Measurements from ENCODE around the gene ACOT11.
A peak's percentile ranks its signal among the peaks of the same experiment; 100 is the strongest.
"Not testable (repeated sequence)": the region's sequence is repeated elsewhere in the genome, so short reads cannot be mapped to it uniquely, and the experiment has no call there.

ACOT11 gene

GRCh38 chr1:54547601-54548388 is at the start of gene ACOT11:
Gene ACOT11, plus strand, starts transcription at chr1:54548228. Its CDS starts 82 bp downstream, at chr1:54548310.
- DNase-seq, result no peak

GRCh38 chr1:54498383-54499096 is 49.5 kb upstream of the ACOT11 start:
- no peak for DNase-seq

- DNase-seq, result no peak
These were observed 49.0 kb upstream of the ACOT11 start for GRCh38 chr1:54499097-54499359.

- no peak for DNase-seq
These were observed 48.5 kb upstream of the ACOT11 start for GRCh38 chr1:54499360-54500106.

GRCh38 chr1:54500107-54500431 is 48.0 kb upstream of the ACOT11 start:
- DNase-seq, result no peak

GRCh38 chr1:54501849-54502248 is 46.2 kb upstream of the ACOT11 start:
- no peak for DNase-seq

- no peak for DNase-seq
These were observed 45.7 kb upstream of the ACOT11 start for GRCh38 chr1:54502342-54502741.

GRCh38 chr1:54506594-54506993 is 41.4 kb upstream of the ACOT11 start:
- DNase-seq, result peak; percentile 13

GRCh38 chr1:54507033-54507870 is 40.8 kb upstream of the ACOT11 start:
- no peak for DNase-seq

GRCh38 chr1:54510715-54511270 is 37.2 kb upstream of the ACOT11 start:
- no peak for DNase-seq

GRCh38 chr1:54513921-54514580 is 34.0 kb upstream of the ACOT11 start:
- not testable (repeated sequence) for DNase-seq

GRCh38 chr1:54516249-54516920 is 31.6 kb upstream of the ACOT11 start:
- no peak for DNase-seq

- no peak for DNase-seq
These were observed 30.5 kb upstream of the ACOT11 start for GRCh38 chr1:54517496-54517895.

GRCh38 chr1:54518489-54518888 is 29.5 kb upstream of the ACOT11 start:
- DNase-seq, result no peak

GRCh38 chr1:54519709-54520108 is 28.3 kb upstream of the ACOT11 start:
- DNase-seq, result no peak

GRCh38 chr1:54520631-54521321 is 27.3 kb upstream of the ACOT11 start:
- DNase-seq, result no peak

GRCh38 chr1:54526565-54526964 is 21.5 kb upstream of the ACOT11 start:
- DNase-seq, result not testable (repeated sequence)

GRCh38 chr1:54528613-54529012 is 19.4 kb upstream of the ACOT11 start:
- DNase-seq, result no peak

- DNase-seq, result no peak
These were observed 16.0 kb upstream of the ACOT11 start for GRCh38 chr1:54532033-54532432.

GRCh38 chr1:54536656-54537055 is 11.4 kb upstream of the ACOT11 start:
- DNase-seq, result not testable (repeated sequence)

- no peak for DNase-seq
These were observed 10.4 kb upstream of the ACOT11 start for GRCh38 chr1:54537611-54538010.
